Right atrium auricular region (tissue), 2 donors: Measurements from ENCODE around the gene GDPD5. TPM values are rescaled to one million over a fixed set of nuclear protein-coding genes. Genes with fewer than 3 reads are reported as not detected.

Source experiments
- DNase-seq: peaks from one replicate; pipeline ENCODE4 v3.0.0-alpha.2; 2019; ENCODE audit warnings: low spot score
- H3K27ac ChIP-seq, 2 donors: fragments of 200-600 bp; sonication (generic); 1 replicate in 1 of 2; 2 replicates in 1 of 2; pipeline ENCODE4 v1.5.1; 2016 to 2019
- H3K27me3 ChIP-seq, 2 donors: fragments of 200-600 bp; sonication (generic); one replicate each; pipeline versions ENCODE4 v1.5.1 to v1.6.0; 2017 to 2019
- H3K36me3 ChIP-seq: fragments of 200-600 bp; sonication (generic); one replicate; pipeline ENCODE4 v1.5.1; 2016
- H3K4me1 ChIP-seq, 2 donors: fragments of 200-600 bp; sonication (generic); one replicate each; pipeline versions ENCODE4 v1.5.1 to v1.6.0; 2017 to 2019
- H3K4me3 ChIP-seq, 2 donors: fragments of 200-600 bp; sonication (generic); 1 replicate in 1 of 2; 2 replicates in 1 of 2; pipeline ENCODE4 v1.5.1; 2017 to 2019; ENCODE audit warnings: mild to moderate bottlenecking in 1 of 2, moderate library complexity in 1 of 2
- H3K9me3 ChIP-seq, 2 donors: fragments of 200-600 bp; sonication (generic); one replicate each; pipeline ENCODE4 v1.5.1; 2019
- total RNA-seq, 2 donors: library from RNA; depleted of rRNA; stranded (reverse); fragments of >200 nt; gene quantifications; one replicate each; pipeline ENCODE4 v1.1.0, GENCODE V29; 2016
- TF ChIP-seq, protein P1 (sequence below), 2 donors: fragments of 200-600 bp; sonication (generic); IDR thresholded peaks; one replicate each; pipeline ENCODE4 v1.5.1; 2019; ENCODE audit warnings: antibody characterized with exemption in 2 of 2

GDPD5 gene
- total RNA-seq, 2 donors from 2014 or later, result 3.5 to 6.1 TPM

DNA sequence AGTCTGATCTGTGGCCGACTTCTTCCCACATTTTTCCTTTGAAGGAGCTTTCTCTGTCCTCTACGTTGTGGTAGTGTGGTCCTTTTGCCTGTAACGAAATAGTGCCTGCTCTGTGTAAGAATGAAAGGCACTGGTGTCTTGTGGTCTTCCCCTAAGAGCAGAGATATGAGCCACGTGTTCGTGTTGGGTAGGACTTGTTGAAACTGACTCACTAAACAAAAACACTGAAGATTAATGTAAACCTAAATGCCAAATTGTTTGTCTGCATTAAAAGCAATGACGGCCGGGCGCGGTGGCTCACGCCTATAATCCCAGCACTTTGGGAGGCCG, 136.5 kb downstream of the GDPD5 start:
- no peaks in the 10 kb centered on the region for H3K36me3 ChIP-seq

DNA sequence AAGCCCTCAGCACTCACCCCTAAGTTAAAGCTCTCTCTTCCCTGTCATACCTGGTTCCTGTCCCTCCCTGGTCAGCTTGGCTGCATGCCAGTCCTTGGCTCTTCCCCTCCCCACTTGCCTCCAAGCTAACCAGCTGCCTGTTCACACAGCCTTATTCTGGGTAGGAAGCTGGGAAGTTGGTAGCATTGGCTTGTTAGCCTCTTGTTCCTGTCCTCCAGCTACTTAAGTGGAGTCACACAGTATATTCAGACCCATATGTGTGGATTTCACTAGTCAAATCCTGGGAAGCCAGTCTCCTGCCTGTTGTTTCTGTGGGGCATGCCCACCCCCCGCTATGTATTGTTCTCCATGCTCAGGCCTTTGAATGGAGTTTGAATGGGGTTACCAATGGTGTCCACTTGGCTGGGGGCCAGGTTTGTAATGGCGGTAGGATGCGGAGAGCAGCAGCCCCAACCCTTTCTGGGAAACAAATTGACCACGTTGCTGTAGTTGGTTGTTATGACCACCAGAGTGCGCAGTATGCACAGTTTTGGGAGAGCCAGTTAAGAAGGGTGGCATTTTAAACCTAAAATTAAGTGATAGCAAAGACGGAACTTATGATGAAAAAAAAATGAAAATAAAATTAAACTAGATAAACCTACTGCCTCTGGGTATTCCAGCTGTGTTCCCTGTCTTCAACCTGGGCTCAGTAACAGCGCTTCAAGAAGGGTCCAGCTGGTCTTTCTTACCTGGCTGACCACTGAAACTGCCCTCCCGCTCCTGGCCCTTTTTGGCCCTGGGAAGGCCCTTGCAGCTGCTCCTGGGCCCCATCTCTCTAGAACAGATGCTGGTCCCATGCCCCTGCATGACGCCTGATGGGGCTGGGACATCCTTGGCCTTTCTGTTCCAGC, 137.1 kb downstream of the GDPD5 start:
- H3K27ac ChIP-seq, result no peak overlapping the region
- no peaks in the 10 kb centered on the region for H3K27me3 ChIP-seq
- peak; percentile 70 for DNase-seq

More for the DNA sequence above, 136.5 kb downstream of the GDPD5 start:
- H3K4me3 ChIP-seq, result no peak overlapping the region
- no peak overlapping the region for H3K27ac ChIP-seq
- DNase-seq, result no peak
- TF ChIP-seq, protein P1, sequence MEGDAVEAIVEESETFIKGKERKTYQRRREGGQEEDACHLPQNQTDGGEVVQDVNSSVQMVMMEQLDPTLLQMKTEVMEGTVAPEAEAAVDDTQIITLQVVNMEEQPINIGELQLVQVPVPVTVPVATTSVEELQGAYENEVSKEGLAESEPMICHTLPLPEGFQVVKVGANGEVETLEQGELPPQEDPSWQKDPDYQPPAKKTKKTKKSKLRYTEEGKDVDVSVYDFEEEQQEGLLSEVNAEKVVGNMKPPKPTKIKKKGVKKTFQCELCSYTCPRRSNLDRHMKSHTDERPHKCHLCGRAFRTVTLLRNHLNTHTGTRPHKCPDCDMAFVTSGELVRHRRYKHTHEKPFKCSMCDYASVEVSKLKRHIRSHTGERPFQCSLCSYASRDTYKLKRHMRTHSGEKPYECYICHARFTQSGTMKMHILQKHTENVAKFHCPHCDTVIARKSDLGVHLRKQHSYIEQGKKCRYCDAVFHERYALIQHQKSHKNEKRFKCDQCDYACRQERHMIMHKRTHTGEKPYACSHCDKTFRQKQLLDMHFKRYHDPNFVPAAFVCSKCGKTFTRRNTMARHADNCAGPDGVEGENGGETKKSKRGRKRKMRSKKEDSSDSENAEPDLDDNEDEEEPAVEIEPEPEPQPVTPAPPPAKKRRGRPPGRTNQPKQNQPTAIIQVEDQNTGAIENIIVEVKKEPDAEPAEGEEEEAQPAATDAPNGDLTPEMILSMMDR (IDR thresholded peaks at IDR 0.05), result no peak
- no peaks in the 10 kb centered on the region for H3K27me3 ChIP-seq
- H3K9me3 ChIP-seq, result no peaks in the 10 kb centered on the region
- peaks cover 0 to 5% of the 10 kb centered on the region in 2 donors for H3K4me1 ChIP-seq

DNA sequence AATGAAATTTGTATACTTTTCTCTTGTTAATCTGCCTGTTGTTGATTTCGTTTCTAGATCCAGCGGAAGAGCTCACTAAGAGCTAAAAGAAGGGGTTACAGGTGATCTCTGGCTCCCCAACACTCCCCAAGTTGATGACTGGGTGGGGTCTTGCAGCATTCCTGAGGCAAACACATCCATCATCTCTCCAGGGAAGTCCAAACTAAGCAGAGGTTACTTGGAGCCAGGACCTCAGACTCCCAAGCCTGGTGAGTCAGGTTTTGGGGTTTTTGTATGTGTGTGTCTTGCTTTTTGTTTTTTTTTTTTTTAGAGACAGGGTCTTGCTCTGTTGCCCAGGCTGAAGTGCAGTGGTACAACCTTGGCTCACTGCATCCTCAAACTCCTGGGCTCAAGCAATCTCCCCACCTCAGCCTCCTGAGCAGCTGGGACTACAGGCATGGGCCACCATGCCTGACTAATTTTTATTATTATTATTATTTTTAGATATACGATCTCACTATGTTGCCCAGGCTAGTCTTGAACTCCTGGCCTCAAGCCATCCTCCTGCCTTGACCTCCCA, 137.9 kb downstream of the GDPD5 start:
- Histone ChIP-seq H3K4me1 (peaks cover 0 to 5% of the 10 kb centered on the region in 2 donors), H3K4me3 (no peak overlapping the region), H3K27ac (no peak overlapping the region), H3K9me3 (no peaks in the 10 kb centered on the region), H3K36me3 (no peaks in the 10 kb centered on the region), H3K27me3 (no peaks in the 10 kb centered on the region)
- no peak for DNase-seq
- TF ChIP-seq, protein P1 (IDR thresholded peaks at IDR 0.05), result no peak

More for the DNA sequence above, 137.1 kb downstream of the GDPD5 start:
- TF ChIP-seq, protein P1 (IDR thresholded peaks at IDR 0.05), result peak; percentile 79 to 82
- Histone ChIP-seq H3K4me3 (no peak overlapping the region), H3K9me3 (no peaks in the 10 kb centered on the region), H3K36me3 (no peaks in the 10 kb centered on the region), H3K4me1 (peaks cover 0 to 5% of the 10 kb centered on the region in 2 donors)

DNA sequence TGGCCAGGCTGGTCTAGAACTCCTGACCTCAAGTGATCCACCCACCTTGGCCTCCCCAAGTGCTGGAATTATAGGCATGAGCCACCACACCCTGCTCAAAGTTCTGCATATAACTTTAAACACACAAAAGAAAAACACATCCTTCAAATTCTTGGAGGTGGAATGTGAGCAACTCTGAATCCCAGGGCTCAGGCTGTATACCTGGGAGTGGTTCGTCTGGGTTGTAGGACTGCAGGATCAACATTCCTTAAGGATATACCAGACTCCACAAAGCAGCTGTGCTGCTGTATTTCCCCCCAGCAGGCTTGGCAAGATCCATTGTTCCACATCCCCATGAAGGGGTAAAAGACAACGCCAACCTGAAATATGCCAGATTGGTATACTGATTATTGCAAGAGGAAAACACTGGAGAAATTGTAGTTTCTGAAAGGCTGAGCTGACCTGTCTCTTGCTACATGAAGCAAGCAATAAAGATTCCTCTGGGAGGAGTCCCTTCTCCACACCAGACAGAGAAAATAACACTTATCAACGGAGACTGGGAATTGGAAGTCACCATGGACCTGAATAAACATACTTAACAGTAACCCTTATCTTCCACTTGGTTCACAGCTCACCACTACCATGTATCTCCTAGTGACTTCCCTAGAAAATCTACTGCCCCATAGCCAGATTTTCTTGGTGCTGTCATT, 138.7 kb downstream of the GDPD5 start:
- DNase-seq, result no peak
- H3K4me1 ChIP-seq, result peaks cover 0 to 5% of the 10 kb centered on the region in 2 donors
- no peaks in the 10 kb centered on the region for H3K36me3 ChIP-seq
- H3K27me3 ChIP-seq, result no peaks in the 10 kb centered on the region
- TF ChIP-seq, protein P1 (IDR thresholded peaks at IDR 0.05), result no peak
- H3K27ac ChIP-seq, result no peak overlapping the region
- H3K9me3 ChIP-seq, result no peaks in the 10 kb centered on the region
- H3K4me3 ChIP-seq, result no peak overlapping the region

Other genes starting within 250 kb of the GDPD5 start
- 10 to 100 TPM; 19.4 to 22.9 TPM for gene ARRB1, start 174.3 kb downstream of the GDPD5 start, total RNA-seq
- 100 to 1,000 TPM; 391 to 983 TPM for gene RPS3, start 126.4 kb downstream of the GDPD5 start, total RNA-seq
- gene KLHL35, start 92.7 kb downstream of the GDPD5 start, total RNA-seq, result 1 to 10 TPM in 1 of 2 donors, under 1 TPM in 1; 0.20 to 1.4 TPM
- 100 to 1,000 TPM; 114 to 195 TPM for gene SERPINH1, start 36.3 kb upstream of the GDPD5 start, total RNA-seq
- gene MAP6, start 143.1 kb upstream of the GDPD5 start, total RNA-seq, result 1 to 10 TPM; 6.3 to 8.1 TPM
- not detected for gene MOGAT2, start 191.9 kb upstream of the GDPD5 start, total RNA-seq
- 10 to 100 TPM in 1 of 2 donors, 1 to 10 TPM in 1; 2.7 to 27.7 TPM for gene DGAT2, start 242.8 kb upstream of the GDPD5 start, total RNA-seq